Measurements from ENCODE around the gene GABRP.

DNA sequence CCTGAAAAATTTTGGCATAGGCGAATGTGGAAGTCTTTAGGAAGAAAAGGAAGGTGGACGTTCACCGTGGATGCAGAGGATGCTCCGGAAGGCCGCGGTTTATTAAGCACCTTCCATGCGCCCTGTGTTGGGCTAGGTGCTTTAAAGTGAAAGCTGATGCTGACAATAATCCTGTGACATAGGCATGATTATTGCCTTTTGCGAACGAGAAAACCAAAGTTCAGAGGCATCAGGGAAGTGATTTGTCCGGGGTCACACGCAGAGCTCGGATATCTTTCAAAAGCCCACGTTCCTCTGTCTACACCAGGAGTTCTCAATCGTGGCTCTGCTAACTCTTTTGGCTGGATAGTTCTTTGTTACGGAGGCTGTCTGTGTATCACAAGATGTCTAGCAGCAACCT is 12.0 kb upstream of the GABRP start:
- TF ChIP-seq ZNF404 (tag by site-specific recombination; IDR thresholded peaks at IDR 0.05) (no peak), ZNF571 (tag by site-specific recombination; IDR thresholded peaks at IDR 0.05) (no peak), ZNF660 (tag by site-specific recombination; IDR thresholded peaks at IDR 0.05) (no peak), ZNF785 (tag by site-specific recombination; IDR thresholded peaks at IDR 0.05) (no peak), MEIS1 (CRISPR knock-in tag; IDR thresholded peaks at IDR 0.05; ENCODE audit: borderline replicate concordance) (no peak), SP2 (tag by site-specific recombination; IDR thresholded peaks at IDR 0.05) (no peak), ZNF664 (tag by site-specific recombination; IDR thresholded peaks at IDR 0.05) (no peak), ZNF843 (tag by site-specific recombination; IDR thresholded peaks at IDR 0.05) (no peak), SETDB1 (IDR thresholded peaks at IDR 0.05; ENCODE audit: insufficient read length, low read length) (no peak), ZNF670 (tag by site-specific recombination; IDR thresholded peaks at IDR 0.05; ENCODE audit: low read depth) (no peak), ZNF23 (tag by site-specific recombination; IDR thresholded peaks at IDR 0.05; ENCODE audit: borderline replicate concordance) (no peak), ZNF530 (tag by site-specific recombination; IDR thresholded peaks at IDR 0.05; ENCODE audit: low read depth) (no peak)
- TF ChIP-seq, protein P1, sequence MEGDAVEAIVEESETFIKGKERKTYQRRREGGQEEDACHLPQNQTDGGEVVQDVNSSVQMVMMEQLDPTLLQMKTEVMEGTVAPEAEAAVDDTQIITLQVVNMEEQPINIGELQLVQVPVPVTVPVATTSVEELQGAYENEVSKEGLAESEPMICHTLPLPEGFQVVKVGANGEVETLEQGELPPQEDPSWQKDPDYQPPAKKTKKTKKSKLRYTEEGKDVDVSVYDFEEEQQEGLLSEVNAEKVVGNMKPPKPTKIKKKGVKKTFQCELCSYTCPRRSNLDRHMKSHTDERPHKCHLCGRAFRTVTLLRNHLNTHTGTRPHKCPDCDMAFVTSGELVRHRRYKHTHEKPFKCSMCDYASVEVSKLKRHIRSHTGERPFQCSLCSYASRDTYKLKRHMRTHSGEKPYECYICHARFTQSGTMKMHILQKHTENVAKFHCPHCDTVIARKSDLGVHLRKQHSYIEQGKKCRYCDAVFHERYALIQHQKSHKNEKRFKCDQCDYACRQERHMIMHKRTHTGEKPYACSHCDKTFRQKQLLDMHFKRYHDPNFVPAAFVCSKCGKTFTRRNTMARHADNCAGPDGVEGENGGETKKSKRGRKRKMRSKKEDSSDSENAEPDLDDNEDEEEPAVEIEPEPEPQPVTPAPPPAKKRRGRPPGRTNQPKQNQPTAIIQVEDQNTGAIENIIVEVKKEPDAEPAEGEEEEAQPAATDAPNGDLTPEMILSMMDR (tag by site-specific recombination; IDR thresholded peaks at IDR 0.05), result no peak
- TF ChIP-seq, protein P2, sequence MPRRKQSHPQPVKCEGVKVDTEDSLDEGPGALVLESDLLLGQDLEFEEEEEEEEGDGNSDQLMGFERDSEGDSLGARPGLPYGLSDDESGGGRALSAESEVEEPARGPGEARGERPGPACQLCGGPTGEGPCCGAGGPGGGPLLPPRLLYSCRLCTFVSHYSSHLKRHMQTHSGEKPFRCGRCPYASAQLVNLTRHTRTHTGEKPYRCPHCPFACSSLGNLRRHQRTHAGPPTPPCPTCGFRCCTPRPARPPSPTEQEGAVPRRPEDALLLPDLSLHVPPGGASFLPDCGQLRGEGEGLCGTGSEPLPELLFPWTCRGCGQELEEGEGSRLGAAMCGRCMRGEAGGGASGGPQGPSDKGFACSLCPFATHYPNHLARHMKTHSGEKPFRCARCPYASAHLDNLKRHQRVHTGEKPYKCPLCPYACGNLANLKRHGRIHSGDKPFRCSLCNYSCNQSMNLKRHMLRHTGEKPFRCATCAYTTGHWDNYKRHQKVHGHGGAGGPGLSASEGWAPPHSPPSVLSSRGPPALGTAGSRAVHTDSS (tag by site-specific recombination; IDR thresholded peaks at IDR 0.05), result no peak

Measured in HEK293 (cell line).